Breast epithelium (tissue), 4 donors: ENCODE results near the gene APAF1. TPM values are rescaled to one million over a fixed set of nuclear protein-coding genes. Genes with fewer than 3 reads are reported as not detected.
"Not testable (repeated sequence)": the region's sequence is repeated elsewhere in the genome, so short reads cannot be mapped to it uniquely, and the experiment has no call there.

Experiments
- DNase-seq, 2 donors: peaks; one replicate each; pipeline ENCODE4 v3.0.0-alpha.2; 2019; ENCODE audit warnings: low spot score in 2 of 2
- H3K27ac ChIP-seq, 2 donors: fragments of 200-600 bp; sonication (generic) in 1 of 2; one replicate each; pipeline ENCODE4 v1.5.1; 2016 to 2019; ENCODE audit warnings: mild to moderate bottlenecking in 1 of 2
- H3K27me3 ChIP-seq, 2 donors: fragments of 200-600 bp; sonication (generic) in 1 of 2; one replicate each; pipeline versions ENCODE4 v1.5.1 to v1.6.0; 2017 to 2019; ENCODE audit warnings: control low read depth in 1 of 2, mild to moderate bottlenecking in 1 of 2
- H3K36me3 ChIP-seq: fragments of 200-600 bp; one replicate; pipeline ENCODE4 v1.5.1; 2019
- H3K4me1 ChIP-seq, 2 donors: fragments of 200-600 bp; sonication (generic); one replicate each; pipeline ENCODE4 v1.5.1; 2016 to 2019; ENCODE audit warnings: control low read depth in 1 of 2
- H3K4me3 ChIP-seq, 3 donors: fragments of 200-600 bp; sonication (generic); 1 replicate in 2 of 3; 2 replicates in 1 of 3; pipeline ENCODE4 v1.5.1; 2016 to 2019; ENCODE audit warnings: mild to moderate bottlenecking in 3 of 3, moderate library complexity in 2 of 3
- H3K9me3 ChIP-seq, 2 donors: fragments of 200-600 bp; sonication (generic) in 1 of 2; one replicate each; pipeline ENCODE4 v1.5.1; 2016 to 2019; ENCODE audit warnings: control low read depth in 1 of 2
- POLR2A ChIP-seq: fragments of 450-650 bp; IDR thresholded peaks from one replicate; pipeline ENCODE4 v1.6.1; 2016; ENCODE audit warnings: antibody characterized with exemption, mild to moderate bottlenecking, moderate library complexity
- POLR2AphosphoS5 ChIP-seq, 3 donors: sonication (generic); formaldehyde crosslinking; IDR thresholded peaks; one replicate each; pipeline ENCODE4 v1.6.1; 2017; ENCODE audit warnings: antibody characterized with exemption in 3 of 3
- intact Hi-C: fragments of 100-400 bp; cut with DNase I; formaldehyde crosslinking; loops from one replicate; pipeline ENCODE4 v1.15.1; 2023; ENCODE audit warnings: low total_unique reads
- total RNA-seq, 3 donors: library from RNA; depleted of rRNA; stranded (reverse); fragments of >200 nt; gene quantifications; one replicate each; pipeline ENCODE4 v1.1.0, GENCODE V29; 2016
- TF ChIP-seq, protein P1 (sequence below), 3 donors: fragments of 450-650 bp; IDR thresholded peaks; one replicate each; pipeline ENCODE4 v1.5.1; 2016 to 2017; ENCODE audit warnings: antibody characterized with exemption in 3 of 3, mild to moderate bottlenecking in 3 of 3, moderate library complexity in 3 of 3

APAF1 gene
- total RNA-seq, 3 donors from 2014 or later: 10.1 to 18.1 (median 16.4) TPM

DNA sequence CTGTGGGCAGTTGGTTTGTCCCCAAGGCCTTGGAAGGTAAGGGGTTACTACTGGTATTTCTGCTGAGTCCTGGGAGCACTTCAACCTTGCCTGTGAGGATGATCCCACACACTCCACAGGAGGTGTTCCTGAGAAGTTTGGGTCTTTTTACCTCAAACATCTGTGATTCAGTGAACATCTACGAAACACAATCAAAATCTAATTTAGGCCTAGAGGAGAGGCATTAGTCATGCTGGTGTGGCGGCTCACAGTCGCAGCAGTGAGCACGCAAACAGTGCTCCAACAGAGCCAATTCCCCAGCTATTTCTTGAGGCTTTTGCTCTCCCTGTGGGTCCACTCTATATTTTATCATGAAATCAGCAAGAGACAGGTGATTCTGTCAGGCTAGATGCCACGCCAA lies 107.6 kb downstream of the APAF1 start:
- TF ChIP-seq POLR2A: no peak
- no peak for TF ChIP-seq POLR2AphosphoS5 (IDR thresholded peaks at IDR 0.05)
- TF ChIP-seq, protein P1, sequence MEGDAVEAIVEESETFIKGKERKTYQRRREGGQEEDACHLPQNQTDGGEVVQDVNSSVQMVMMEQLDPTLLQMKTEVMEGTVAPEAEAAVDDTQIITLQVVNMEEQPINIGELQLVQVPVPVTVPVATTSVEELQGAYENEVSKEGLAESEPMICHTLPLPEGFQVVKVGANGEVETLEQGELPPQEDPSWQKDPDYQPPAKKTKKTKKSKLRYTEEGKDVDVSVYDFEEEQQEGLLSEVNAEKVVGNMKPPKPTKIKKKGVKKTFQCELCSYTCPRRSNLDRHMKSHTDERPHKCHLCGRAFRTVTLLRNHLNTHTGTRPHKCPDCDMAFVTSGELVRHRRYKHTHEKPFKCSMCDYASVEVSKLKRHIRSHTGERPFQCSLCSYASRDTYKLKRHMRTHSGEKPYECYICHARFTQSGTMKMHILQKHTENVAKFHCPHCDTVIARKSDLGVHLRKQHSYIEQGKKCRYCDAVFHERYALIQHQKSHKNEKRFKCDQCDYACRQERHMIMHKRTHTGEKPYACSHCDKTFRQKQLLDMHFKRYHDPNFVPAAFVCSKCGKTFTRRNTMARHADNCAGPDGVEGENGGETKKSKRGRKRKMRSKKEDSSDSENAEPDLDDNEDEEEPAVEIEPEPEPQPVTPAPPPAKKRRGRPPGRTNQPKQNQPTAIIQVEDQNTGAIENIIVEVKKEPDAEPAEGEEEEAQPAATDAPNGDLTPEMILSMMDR (IDR thresholded peaks at IDR 0.05): no peak
- no peaks in the 10 kb centered on the region for H3K4me1 ChIP-seq
- intact Hi-C loops: no loop called here

DNA sequence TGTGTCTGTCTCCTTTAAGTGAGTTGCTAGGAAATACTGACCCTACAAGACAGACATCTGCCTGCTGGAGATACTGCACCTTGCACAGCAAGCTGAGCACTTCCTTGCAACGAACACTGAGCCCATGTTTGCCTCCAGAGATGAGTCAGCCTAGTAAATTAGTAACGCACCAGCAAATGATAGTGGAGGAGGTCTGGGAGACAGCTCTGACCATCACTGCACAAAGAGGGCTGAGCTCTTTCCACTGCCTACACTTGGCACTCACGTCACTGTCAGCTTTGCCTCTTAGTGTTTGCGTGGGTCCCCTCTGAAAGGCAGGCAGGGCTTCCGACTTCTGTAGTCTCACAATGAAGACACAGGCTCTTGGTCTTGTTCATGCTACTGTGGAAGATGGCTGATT lies 109.0 kb downstream of the APAF1 start:
- Histone ChIP-seq H3K4me1 (no peaks in the 10 kb centered on the region), H3K27me3 (no peaks in the 10 kb centered on the region), H3K27ac (no peak overlapping the region), H3K9me3 (no peaks in the 10 kb centered on the region), H3K36me3 (no peaks in the 10 kb centered on the region), H3K4me3 (no peak overlapping the region)
- DNase-seq: no peak
- intact Hi-C loops: no loop called here
- TF ChIP-seq POLR2A (no peak), POLR2AphosphoS5 (IDR thresholded peaks at IDR 0.05) (no peak)
- TF ChIP-seq, protein P1 (IDR thresholded peaks at IDR 0.05): no peak

More for the DNA sequence above, 107.6 kb downstream of the APAF1 start:
- Histone ChIP-seq H3K27ac (no peak overlapping the region), H3K9me3 (no peaks in the 10 kb centered on the region), H3K36me3 (no peaks in the 10 kb centered on the region), H3K4me3 (no peak overlapping the region), H3K27me3 (no peaks in the 10 kb centered on the region)
- DNase-seq: no peak

DNA sequence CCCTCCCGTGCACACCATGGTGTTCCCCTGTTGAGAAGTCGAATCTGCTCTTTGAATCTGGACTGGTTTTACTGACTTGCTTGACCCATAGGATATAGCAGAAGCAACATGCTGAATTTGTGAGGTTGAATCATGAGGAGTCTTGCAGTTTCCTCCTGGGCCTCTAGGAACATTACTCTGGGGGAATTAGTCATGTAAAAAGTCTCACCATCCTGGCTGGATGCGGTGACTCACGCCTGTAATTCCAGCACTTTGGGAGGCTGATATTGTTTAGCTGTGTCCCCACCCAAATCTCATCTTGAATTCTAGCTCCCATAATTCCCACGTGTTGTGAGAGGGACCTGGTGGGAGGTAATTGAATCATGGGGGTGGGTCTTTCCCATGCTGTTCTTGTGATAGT lies 110.8 kb downstream of the APAF1 start:
- H3K27ac ChIP-seq, H3K4me3 ChIP-seq, DNase-seq, H3K4me1 ChIP-seq, H3K9me3 ChIP-seq, H3K36me3 ChIP-seq, H3K27me3 ChIP-seq, intact Hi-C loops: not testable (repeated sequence)

DNA sequence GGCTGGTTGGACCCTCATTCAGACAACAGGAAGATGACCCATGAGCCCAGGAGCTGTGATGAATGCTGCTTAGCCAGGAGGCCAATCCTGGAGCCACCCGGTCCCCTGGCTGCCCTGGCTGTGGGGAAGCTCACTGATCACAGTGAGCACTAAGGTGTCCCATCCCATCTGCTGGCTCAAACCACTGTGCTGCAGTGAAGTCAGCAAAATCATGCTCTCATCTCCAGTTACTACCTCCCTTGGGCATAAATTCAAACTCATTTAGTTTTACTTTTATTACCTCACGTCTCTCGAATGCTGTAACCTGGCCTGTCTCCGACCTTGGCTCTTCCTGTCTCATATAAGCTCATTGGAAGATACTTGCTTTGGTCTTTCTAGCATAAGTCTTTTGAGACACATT lies 112.4 kb downstream of the APAF1 start:
- no peak for DNase-seq
- no peaks in the 10 kb centered on the region for H3K36me3 ChIP-seq
- H3K9me3 ChIP-seq: no peaks in the 10 kb centered on the region
- H3K4me1 ChIP-seq: no peaks in the 10 kb centered on the region
- no peak overlapping the region for H3K4me3 ChIP-seq
- TF ChIP-seq POLR2A (no peak), POLR2AphosphoS5 (IDR thresholded peaks at IDR 0.05) (no peak)
- TF ChIP-seq, protein P1 (IDR thresholded peaks at IDR 0.05): no peak
- no peak overlapping the region for H3K27ac ChIP-seq
- intact Hi-C loops: no loop called here
- H3K27me3 ChIP-seq: no peaks in the 10 kb centered on the region

- Histone ChIP-seq H3K27me3 (no peaks in the 10 kb centered on the region), H3K9me3 (no peaks in the 10 kb centered on the region), H3K36me3 (no peaks in the 10 kb centered on the region), H3K27ac (no peak overlapping the region), H3K4me3 (no peak overlapping the region), H3K4me1 (no peaks in the 10 kb centered on the region)
- intact Hi-C loops: no loop called here
- TF ChIP-seq, protein P1 (IDR thresholded peaks at IDR 0.05): no peak
- no peak for TF ChIP-seq POLR2AphosphoS5 (IDR thresholded peaks at IDR 0.05)
- TF ChIP-seq POLR2A: no peak
- no peak for DNase-seq
Observed at GRCh38 chr12:98758331-98758730, 113.2 kb downstream of the APAF1 start.

- no peak overlapping the region for H3K4me3 ChIP-seq
- no peak for TF ChIP-seq POLR2AphosphoS5 (IDR thresholded peaks at IDR 0.05)
- no peak for TF ChIP-seq POLR2A
- TF ChIP-seq, protein P1 (IDR thresholded peaks at IDR 0.05): no peak
- no peaks in the 10 kb centered on the region for H3K9me3 ChIP-seq
- intact Hi-C loops: no loop called here
- H3K4me1 ChIP-seq: no peaks in the 10 kb centered on the region
- no peaks in the 10 kb centered on the region for H3K36me3 ChIP-seq
- DNase-seq: no peak
- H3K27ac ChIP-seq: no peak overlapping the region
- H3K27me3 ChIP-seq: no peaks in the 10 kb centered on the region
Observed at GRCh38 chr12:98763656-98764055, 118.6 kb downstream of the APAF1 start.
